ENCODE data around the gene GRIN2A. TPM values are rescaled to one million over a fixed set of nuclear protein-coding genes. Genes with fewer than 3 reads are reported as not detected.

The GRIN2A gene
- polyA plus RNA-seq, 1 donor (not counting 4 experiments of a cell fraction or from before 2014, with no cell fraction given), result 0.01 TPM

DNA sequence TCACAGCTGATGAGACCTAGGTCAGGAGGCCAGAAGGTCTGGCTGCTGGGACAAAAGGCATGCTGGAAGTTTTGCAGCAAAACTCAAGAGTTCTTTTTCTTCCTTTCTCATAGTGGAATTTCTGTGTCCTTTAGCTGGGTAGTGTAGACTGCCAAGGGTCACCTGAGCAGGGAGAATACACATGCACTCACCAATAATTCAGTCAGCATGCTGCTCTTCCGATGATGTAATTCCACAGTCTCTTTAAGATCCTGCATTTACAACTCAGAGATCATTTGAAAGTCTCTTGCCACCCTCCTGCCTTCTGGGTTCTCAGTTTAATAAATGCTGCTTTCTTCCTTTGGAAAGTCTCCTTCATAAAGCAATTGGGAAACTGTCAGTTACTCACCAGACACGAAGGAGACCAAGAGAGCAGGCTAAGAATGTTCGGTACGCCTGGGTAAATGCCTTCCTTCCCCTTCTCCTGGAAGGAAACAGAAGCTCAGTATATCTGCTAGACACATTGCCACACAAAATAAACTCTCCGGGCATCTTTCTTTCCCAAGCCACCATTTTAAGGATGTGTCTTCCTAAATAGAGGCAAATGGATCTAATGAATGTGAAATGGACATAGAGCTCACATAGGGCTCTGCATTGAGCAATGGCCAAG is 473.1 kb downstream of the GRIN2A start:
- no peak overlapping the region for H3K9ac ChIP-seq (ENCODE audit: control insufficient read depth, extremely low read depth, insufficient read depth, low read length)
- H4K20me1 ChIP-seq (ENCODE audit: control insufficient read depth, extremely low read depth, insufficient read depth, low read length), result no peaks in the 10 kb centered on the region
- dilution Hi-C loops (cut with MboI; ENCODE audit: extremely low pct_ligation_motif_present, low sequenced_read_pairs), result no loop called here
- H3K9me3 ChIP-seq (ENCODE audit: control insufficient read depth, low read depth, low read length), result no peaks in the 10 kb centered on the region
- H3K4me3 ChIP-seq (ENCODE audit: control insufficient read depth in 2 of 3, extremely low read depth in 1 of 3, insufficient read depth in 2 of 3, low read depth in 1 of 3, low read length in 3 of 3), result no peak overlapping the region
- no peaks in the 10 kb centered on the region for H3K79me2 ChIP-seq (ENCODE audit: control insufficient read depth, insufficient read depth, low read length)
- H3K9me1 ChIP-seq (ENCODE audit: control insufficient read depth, extremely low read depth, insufficient read depth, low read length), result no peaks in the 10 kb centered on the region
- DNase-seq (ENCODE audit: low read depth, low spot score) (no peak), FAIRE-seq (no peak)
- H3K4me2 ChIP-seq (ENCODE audit: control insufficient read depth, extremely low read depth, insufficient read depth, low read depth, low read length), result no peak overlapping the region
- no peak overlapping the region for H2AFZ ChIP-seq (ENCODE audit: control insufficient read depth, low read length)
- no peaks in the 10 kb centered on the region for H3K4me1 ChIP-seq (ENCODE audit: control insufficient read depth, extremely low read depth, insufficient read depth, low read length)
- H3K27ac ChIP-seq (ENCODE audit: control insufficient read depth, insufficient read depth, low read length), result no peak overlapping the region
- H3K27me3 ChIP-seq (ENCODE audit: control insufficient read depth, extremely low read depth, insufficient read depth, low read length), result no peaks in the 10 kb centered on the region
- TF ChIP-seq EZH2 (IDR thresholded peaks at IDR 0.05; ENCODE audit: low read length), result no peak
- TF ChIP-seq, protein P1, sequence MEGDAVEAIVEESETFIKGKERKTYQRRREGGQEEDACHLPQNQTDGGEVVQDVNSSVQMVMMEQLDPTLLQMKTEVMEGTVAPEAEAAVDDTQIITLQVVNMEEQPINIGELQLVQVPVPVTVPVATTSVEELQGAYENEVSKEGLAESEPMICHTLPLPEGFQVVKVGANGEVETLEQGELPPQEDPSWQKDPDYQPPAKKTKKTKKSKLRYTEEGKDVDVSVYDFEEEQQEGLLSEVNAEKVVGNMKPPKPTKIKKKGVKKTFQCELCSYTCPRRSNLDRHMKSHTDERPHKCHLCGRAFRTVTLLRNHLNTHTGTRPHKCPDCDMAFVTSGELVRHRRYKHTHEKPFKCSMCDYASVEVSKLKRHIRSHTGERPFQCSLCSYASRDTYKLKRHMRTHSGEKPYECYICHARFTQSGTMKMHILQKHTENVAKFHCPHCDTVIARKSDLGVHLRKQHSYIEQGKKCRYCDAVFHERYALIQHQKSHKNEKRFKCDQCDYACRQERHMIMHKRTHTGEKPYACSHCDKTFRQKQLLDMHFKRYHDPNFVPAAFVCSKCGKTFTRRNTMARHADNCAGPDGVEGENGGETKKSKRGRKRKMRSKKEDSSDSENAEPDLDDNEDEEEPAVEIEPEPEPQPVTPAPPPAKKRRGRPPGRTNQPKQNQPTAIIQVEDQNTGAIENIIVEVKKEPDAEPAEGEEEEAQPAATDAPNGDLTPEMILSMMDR (optimal IDR thresholded peaks at IDR 0.05 in 1 of 3, IDR thresholded peaks at IDR 0.05 in 1 of 3, conservative IDR thresholded peaks at IDR 0.05 in 1 of 3; ENCODE audit: extremely low read depth in 1 of 3, insufficient read depth in 2 of 3, low read length in 3 of 3), result no peak
- H3K36me3 ChIP-seq (ENCODE audit: control insufficient read depth in 2 of 2, extremely low read depth in 1 of 2, insufficient read depth in 2 of 2, low read length in 2 of 2), result no peaks in the 10 kb centered on the region

DNA sequence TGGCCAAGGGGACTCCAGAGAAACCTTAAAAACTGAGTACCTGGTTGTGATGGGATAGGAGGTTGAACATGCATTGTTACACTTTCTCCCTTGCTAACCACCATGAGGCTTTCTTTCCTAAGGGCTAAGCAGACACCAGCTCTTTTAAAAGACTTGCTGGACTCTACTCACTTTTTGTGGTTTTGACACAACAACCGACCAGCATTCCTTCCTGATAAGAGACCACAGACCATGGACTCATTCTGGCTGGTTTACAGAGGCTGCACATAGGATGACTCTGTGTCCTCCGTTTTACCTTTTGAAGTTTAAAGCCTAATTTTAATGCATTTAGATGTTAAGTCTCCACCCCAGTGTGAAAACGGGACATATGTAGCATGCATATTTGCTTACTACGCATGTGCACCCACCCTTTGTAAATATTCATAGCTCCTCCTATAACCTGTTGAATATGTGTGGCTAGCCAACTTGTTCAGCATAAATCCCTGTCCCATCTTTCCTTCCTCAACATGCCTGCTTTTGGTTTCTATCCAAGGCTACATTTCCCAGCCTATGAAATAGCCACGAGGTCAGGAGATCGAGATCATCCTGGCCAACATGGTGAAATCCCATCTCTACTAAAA is 475.9 kb downstream of the GRIN2A start:
- Histone ChIP-seq H3K4me3 (ENCODE audit: control insufficient read depth in 2 of 3, extremely low read depth in 1 of 3, insufficient read depth in 2 of 3, low read depth in 1 of 3, low read length in 3 of 3) (no peak overlapping the region), H3K27ac (ENCODE audit: control insufficient read depth, insufficient read depth, low read length) (no peak overlapping the region), H3K27me3 (ENCODE audit: control insufficient read depth, extremely low read depth, insufficient read depth, low read length) (no peaks in the 10 kb centered on the region), H3K4me2 (ENCODE audit: control insufficient read depth, extremely low read depth, insufficient read depth, low read depth, low read length) (no peak overlapping the region), H2AFZ (ENCODE audit: control insufficient read depth, low read length) (no peak overlapping the region), H3K9me3 (ENCODE audit: control insufficient read depth, low read depth, low read length) (no peaks in the 10 kb centered on the region), H3K4me1 (ENCODE audit: control insufficient read depth, extremely low read depth, insufficient read depth, low read length) (no peaks in the 10 kb centered on the region), H3K79me2 (ENCODE audit: control insufficient read depth, insufficient read depth, low read length) (no peaks in the 10 kb centered on the region), H3K9ac (ENCODE audit: control insufficient read depth, extremely low read depth, insufficient read depth, low read length) (no peak overlapping the region), H3K36me3 (ENCODE audit: control insufficient read depth in 2 of 2, extremely low read depth in 1 of 2, insufficient read depth in 2 of 2, low read length in 2 of 2) (no peaks in the 10 kb centered on the region), H4K20me1 (ENCODE audit: control insufficient read depth, extremely low read depth, insufficient read depth, low read length) (no peaks in the 10 kb centered on the region), H3K9me1 (ENCODE audit: control insufficient read depth, extremely low read depth, insufficient read depth, low read length) (no peaks in the 10 kb centered on the region)
- no peak for FAIRE-seq
- TF ChIP-seq, protein P1 (optimal IDR thresholded peaks at IDR 0.05 in 1 of 3, IDR thresholded peaks at IDR 0.05 in 1 of 3, conservative IDR thresholded peaks at IDR 0.05 in 1 of 3; ENCODE audit: extremely low read depth in 1 of 3, insufficient read depth in 2 of 3, low read length in 3 of 3), result no peak
- no peak for TF ChIP-seq EZH2 (IDR thresholded peaks at IDR 0.05; ENCODE audit: low read length)
- dilution Hi-C loops (cut with MboI; ENCODE audit: extremely low pct_ligation_motif_present, low sequenced_read_pairs), result no loop called here
- DNase-seq (ENCODE audit: low read depth, low spot score), result no peak

Data from keratinocyte (primary cell).